SU-DHL-6 (cell line): ENCODE results near the gene CHN1.

Experiments used
- H2AFZ ChIP-seq: fragments of 200-600 bp; sonication (generic); 2 replicates; pipeline ENCODE4 v1.6.1; 2014; ENCODE audit warnings: low read depth, mild to moderate bottlenecking, moderate library complexity, mixed read lengths, antibody characterized with exemption, low read length; ENCODE audit not compliant: severe bottlenecking
- H3F3A ChIP-seq: fragments of 200-600 bp; shearing (Covaris generic); 2 replicates; pipeline ENCODE4 v1.6.0; 2016; ENCODE audit warnings: antibody characterized with exemption, mild to moderate bottlenecking; ENCODE audit not compliant: insufficient read depth
- H3K27ac ChIP-seq: fragments of 200-600 bp; sonication (generic); 2 replicates; pipeline ENCODE4 v1.5.1; 2016; ENCODE audit warnings: low read depth, mild to moderate bottlenecking, low read length, moderate library complexity, mixed read lengths
- H3K27me3 ChIP-seq: fragments of 200-600 bp; sonication (generic), shearing (Covaris generic); 2 replicates; pipeline ENCODE4 v1.6.0; 2014; ENCODE audit warnings: mild to moderate bottlenecking, low read length
- H3K36me3 ChIP-seq: fragments of 200-600 bp; sonication (generic); 2 replicates; pipeline ENCODE4 v1.6.1; 2014; ENCODE audit warnings: mild to moderate bottlenecking, low read length, mixed read lengths
- H3K4me2 ChIP-seq: fragments of 300-600, 200-600 bp; shearing (Covaris generic), sonication (generic); 2 replicates; pipeline ENCODE4 v1.6.0; 2014; ENCODE audit warnings: low read length, low read depth, mild to moderate bottlenecking; ENCODE audit not compliant: poor library complexity, severe bottlenecking
- H3K4me3 ChIP-seq: fragments of 200-600 bp; sonication (generic); 2 replicates; pipeline ENCODE4 v1.5.1; 2014; ENCODE audit warnings: antibody characterized with exemption, low read length, mild to moderate bottlenecking, mixed read lengths; ENCODE audit not compliant: insufficient read depth, poor library complexity, severe bottlenecking
- H3K79me2 ChIP-seq: fragments of 200-600 bp; sonication (generic); 2 replicates; pipeline ENCODE4 v1.6.1; 2014; ENCODE audit warnings: mild to moderate bottlenecking, low read length, moderate library complexity; ENCODE audit not compliant: insufficient read depth
- H3K9ac ChIP-seq: fragments of 200-600 bp; sonication (generic); 2 replicates; pipeline ENCODE4 v1.7.0; 2014; ENCODE audit warnings: mild to moderate bottlenecking, low read length
- H3K9me2 ChIP-seq: fragments of 200-600 bp; sonication (generic); replicated peaks from 2 replicates; pipeline ENCODE4 v1.6.1; 2014; ENCODE audit warnings: low read length; ENCODE audit not compliant: insufficient read depth
- H3K9me3 ChIP-seq: fragments of 200-600 bp; sonication (generic); 2 replicates; pipeline ENCODE4 v1.6.1; 2014; ENCODE audit warnings: low read length, mixed read lengths; ENCODE audit not compliant: insufficient read depth
- H4K20me1 ChIP-seq: fragments of 200-600 bp; sonication (generic); 2 replicates; pipeline ENCODE4 v1.6.1; 2014; ENCODE audit warnings: low read depth, mild to moderate bottlenecking, antibody characterized with exemption, low read length, moderate library complexity, mixed read lengths
- EZH2phosphoT487 ChIP-seq: fragments of 200-600 bp; sonication (generic), shearing (Covaris generic); conservative IDR thresholded peaks from 2 replicates; pipeline ENCODE4 v1.6.1; 2018; ENCODE audit warnings: mild to moderate bottlenecking, antibody characterized with exemption, low read length, moderate library complexity, mixed read lengths
- TF ChIP-seq, protein P1 (sequence below): fragments of 200-600 bp; sonication (generic); IDR thresholded peaks from one replicate; pipeline ENCODE4 v1.5.1; 2017; ENCODE audit warnings: antibody characterized with exemption, mild to moderate bottlenecking, low read length, moderate library complexity; ENCODE audit not compliant: insufficient read depth, poor library complexity, severe bottlenecking

The CHN1 gene

DNA sequence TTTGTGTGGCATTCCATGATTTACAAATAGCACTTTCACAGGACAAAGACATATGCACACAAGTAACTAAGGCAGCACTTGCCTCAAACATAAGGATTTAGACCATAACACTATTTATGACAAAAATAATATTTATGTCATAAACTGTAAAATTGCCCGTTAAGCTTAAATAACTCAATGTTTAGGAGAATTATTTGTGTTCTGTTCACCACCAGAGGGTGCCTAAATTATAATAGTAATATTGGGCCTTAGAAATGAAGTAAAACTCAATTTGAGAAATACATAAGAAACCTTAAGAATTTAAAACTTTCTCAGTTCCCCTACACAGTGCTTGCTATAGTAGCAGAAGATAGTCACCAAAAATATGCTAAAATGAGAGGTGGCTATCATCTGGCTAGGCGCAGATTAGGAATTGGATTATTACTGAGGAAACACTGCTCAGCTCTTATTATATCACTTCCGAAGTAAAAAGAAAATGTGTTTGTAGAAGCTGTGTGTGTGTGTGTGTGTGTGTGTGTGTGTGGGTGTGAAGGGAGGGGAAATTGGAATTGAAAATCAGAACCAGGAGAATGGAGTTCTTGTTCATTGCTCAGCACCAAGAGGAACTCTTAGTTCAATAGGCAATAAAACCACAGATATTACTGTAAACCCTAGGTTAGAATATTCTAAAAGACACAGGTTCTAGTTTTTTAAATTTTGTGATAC is 4.9 kb upstream of the CHN1 start:
- no peaks in the 10 kb centered on the region for H3K9me3 ChIP-seq
- H3F3A ChIP-seq = no peaks in the 10 kb centered on the region; the same call in 1 of the 2 replicates
- no peaks in the 10 kb centered on the region for H3K9me2 ChIP-seq
- no peak overlapping the region for H3K9ac ChIP-seq
- H3K79me2 ChIP-seq = no peaks in the 10 kb centered on the region
- H3K36me3 ChIP-seq = no peaks in the 10 kb centered on the region
- no peak overlapping the region for H2AFZ ChIP-seq
- no peaks in the 10 kb centered on the region for H4K20me1 ChIP-seq
- no peak overlapping the region for H3K4me3 ChIP-seq
- no peak overlapping the region for H3K4me2 ChIP-seq
- H3K27me3 ChIP-seq = no peaks in the 10 kb centered on the region
- TF ChIP-seq, protein P1, sequence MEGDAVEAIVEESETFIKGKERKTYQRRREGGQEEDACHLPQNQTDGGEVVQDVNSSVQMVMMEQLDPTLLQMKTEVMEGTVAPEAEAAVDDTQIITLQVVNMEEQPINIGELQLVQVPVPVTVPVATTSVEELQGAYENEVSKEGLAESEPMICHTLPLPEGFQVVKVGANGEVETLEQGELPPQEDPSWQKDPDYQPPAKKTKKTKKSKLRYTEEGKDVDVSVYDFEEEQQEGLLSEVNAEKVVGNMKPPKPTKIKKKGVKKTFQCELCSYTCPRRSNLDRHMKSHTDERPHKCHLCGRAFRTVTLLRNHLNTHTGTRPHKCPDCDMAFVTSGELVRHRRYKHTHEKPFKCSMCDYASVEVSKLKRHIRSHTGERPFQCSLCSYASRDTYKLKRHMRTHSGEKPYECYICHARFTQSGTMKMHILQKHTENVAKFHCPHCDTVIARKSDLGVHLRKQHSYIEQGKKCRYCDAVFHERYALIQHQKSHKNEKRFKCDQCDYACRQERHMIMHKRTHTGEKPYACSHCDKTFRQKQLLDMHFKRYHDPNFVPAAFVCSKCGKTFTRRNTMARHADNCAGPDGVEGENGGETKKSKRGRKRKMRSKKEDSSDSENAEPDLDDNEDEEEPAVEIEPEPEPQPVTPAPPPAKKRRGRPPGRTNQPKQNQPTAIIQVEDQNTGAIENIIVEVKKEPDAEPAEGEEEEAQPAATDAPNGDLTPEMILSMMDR = no peak
- TF ChIP-seq EZH2phosphoT487 = no peak
- no peak overlapping the region for H3K27ac ChIP-seq

DNA sequence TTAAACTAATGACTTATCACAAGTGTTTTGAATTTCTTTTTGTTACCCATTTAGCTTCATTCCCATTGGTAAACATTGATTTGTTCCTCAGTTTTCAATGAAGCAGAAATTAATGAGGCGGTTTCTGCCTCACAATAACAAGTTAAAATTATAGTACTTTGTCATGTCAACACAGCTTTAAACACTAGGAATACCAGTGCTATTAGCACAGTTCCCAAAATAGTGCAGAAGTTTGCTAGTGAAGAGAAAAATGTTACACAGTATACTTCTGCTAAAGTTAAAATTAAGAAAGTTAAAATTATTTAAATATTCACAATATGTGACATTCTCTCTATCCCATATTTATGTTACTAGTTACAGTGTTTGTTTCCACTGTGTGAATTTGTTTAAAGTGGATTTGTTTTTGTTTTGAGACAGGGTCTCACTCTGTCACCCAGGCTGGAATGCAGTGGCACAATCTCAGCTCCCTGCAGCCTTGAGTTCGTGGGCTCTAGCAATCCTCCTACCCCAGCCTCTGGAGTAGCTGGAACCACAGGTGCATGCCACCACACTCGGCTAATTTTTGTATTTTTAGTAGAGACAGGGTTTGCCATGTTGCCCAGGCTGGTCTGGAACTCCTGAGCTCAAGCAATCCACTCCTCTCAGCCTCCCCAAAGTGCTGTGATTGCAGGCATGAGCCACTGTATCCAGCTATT is 3.8 kb upstream of the CHN1 start:
- Histone ChIP-seq H2AFZ (no peak overlapping the region), H3K9me2 (no peaks in the 10 kb centered on the region), H3K27ac (no peak overlapping the region), H3K79me2 (no peaks in the 10 kb centered on the region), H3K9ac (no peak overlapping the region), H3F3A (no peaks in the 10 kb centered on the region; the same call in 1 of the 2 replicates), H3K36me3 (no peaks in the 10 kb centered on the region), H4K20me1 (no peaks in the 10 kb centered on the region), H3K27me3 (0 out of 2 replicates have a peak, but pooled peaks cover 3% of the 10 kb centered on the region), H3K4me2 (no peak overlapping the region), H3K9me3 (no peaks in the 10 kb centered on the region), H3K4me3 (no peak overlapping the region)
- TF ChIP-seq, protein P1 = no peak
- no peak for TF ChIP-seq EZH2phosphoT487

DNA sequence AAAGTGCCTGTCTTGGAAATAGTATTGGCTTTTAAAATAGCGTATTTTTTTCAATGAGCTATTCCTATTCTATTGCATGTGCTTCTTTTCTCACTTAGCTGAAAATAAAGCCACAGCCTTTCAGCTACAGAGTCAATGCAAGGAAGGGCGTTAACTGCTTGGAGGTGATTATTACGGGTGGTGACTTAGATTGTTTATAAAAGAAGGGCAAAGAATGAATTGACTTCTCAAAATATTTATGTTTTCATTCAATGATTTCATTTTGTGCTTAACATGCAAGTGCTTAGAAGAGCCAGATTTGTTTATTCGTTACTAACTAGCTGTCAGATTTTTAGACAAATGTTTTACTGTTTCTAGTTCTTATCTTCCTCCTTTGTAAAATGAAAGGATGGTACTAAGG is 2.8 kb upstream of the CHN1 start:
- H3K9me2 ChIP-seq = no peaks in the 10 kb centered on the region

More for the DNA sequence above, 2.8 kb upstream of the CHN1 start:
- Histone ChIP-seq H3F3A (no peaks in the 10 kb centered on the region; the same call in 1 of the 2 replicates), H4K20me1 (no peaks in the 10 kb centered on the region), H2AFZ (no peak overlapping the region), H3K27ac (no peak overlapping the region), H3K27me3 (0 out of 2 replicates have a peak, but pooled peaks cover 3% of the 10 kb centered on the region), H3K9ac (no peak overlapping the region), H3K9me3 (no peaks in the 10 kb centered on the region), H3K79me2 (no peaks in the 10 kb centered on the region), H3K36me3 (no peaks in the 10 kb centered on the region), H3K4me2 (no peak overlapping the region), H3K4me3 (no peak overlapping the region)
- TF ChIP-seq, protein P1 = no peak
- TF ChIP-seq EZH2phosphoT487 = no peak
